Osteoblast (primary cell): ENCODE measurements around the gene GAPDHS. TPM values are rescaled to one million over a fixed set of nuclear protein-coding genes. Genes with fewer than 3 reads are reported as not detected.

Experiments
- DNase-seq: peaks from one replicate; pipeline ENCODE4 v3.0.0; 2011; ENCODE audit warnings: low spot score, mixed read lengths; ENCODE audit not compliant: insufficient read length; ENCODE audit errors: missing footprints
- H2AFZ ChIP-seq: 2 replicates; pipeline ENCODE4 v1.6.0; 2011; ENCODE audit warnings: mild to moderate bottlenecking, low read length
- H3K27ac ChIP-seq: 2 replicates; pipeline ENCODE4 v1.5.1; 2011; ENCODE audit warnings: mild to moderate bottlenecking, low read depth, low read length, moderate library complexity
- H3K27me3 ChIP-seq: 2 replicates; pipeline ENCODE4 v1.6.0; 2012; ENCODE audit warnings: mild to moderate bottlenecking, control low read depth, inconsistent platforms, low read length, moderate library complexity; ENCODE audit not compliant: insufficient read depth
- H3K36me3 ChIP-seq: 2 replicates; pipeline ENCODE4 v1.5.1; 2011; ENCODE audit warnings: mild to moderate bottlenecking, low read length, control low read depth, moderate library complexity; ENCODE audit not compliant: insufficient read depth
- H3K4me1 ChIP-seq: 2 replicates; pipeline ENCODE4 v1.5.1; 2011; ENCODE audit warnings: mild to moderate bottlenecking, low read length, control low read depth, moderate library complexity; ENCODE audit not compliant: insufficient read depth
- H3K4me2 ChIP-seq: 2 replicates; pipeline ENCODE4 v1.6.0; 2011; ENCODE audit warnings: mild to moderate bottlenecking, low read length; ENCODE audit not compliant: insufficient read depth
- H3K4me3 ChIP-seq: fragments of 200-600 bp; sonication (generic); 3 replicates; pipeline ENCODE4 v1.5.1; 2012; ENCODE audit warnings: mild to moderate bottlenecking, low read length, inconsistent platforms; ENCODE audit not compliant: insufficient read depth
- H3K79me2 ChIP-seq: 2 replicates; pipeline ENCODE4 v1.6.0; 2012; ENCODE audit warnings: mild to moderate bottlenecking, low read length, control low read depth, inconsistent platforms; ENCODE audit not compliant: insufficient read depth
- H3K9me3 ChIP-seq: 2 replicates; pipeline ENCODE4 v1.5.1; 2011; ENCODE audit warnings: low read depth, low read length, control low read depth
- H4K20me1 ChIP-seq: 2 replicates; pipeline ENCODE4 v1.6.0; 2012; ENCODE audit warnings: mild to moderate bottlenecking, low read length, control low read depth; ENCODE audit not compliant: insufficient read depth
- CTCF ChIP-seq: IDR thresholded peaks from 2 replicates; pipeline ENCODE4 v1.5.1; 2011; ENCODE audit warnings: mild to moderate bottlenecking, low read depth, low read length, moderate library complexity; ENCODE audit errors: extremely low read depth
- total RNA-seq: library from RNA; depleted of rRNA; stranded (reverse); fragments of >200 nt; gene quantifications from 2 replicates; pipeline ENCODE4 v1.2.3, GENCODE V29; 2012

The GAPDHS gene
- total RNA-seq, 1 donor, result not detected

- Histone ChIP-seq H3K27ac (no peak overlapping the region), H3K27me3 (peaks cover 4% of the 10 kb centered on the region), H3K36me3 (no peaks in the 10 kb centered on the region), H3K9me3 (no peaks in the 10 kb centered on the region), H2AFZ (no peak overlapping the region), H3K4me2 (no peak overlapping the region), H3K4me3 (no peak overlapping the region), H3K4me1 (no peaks in the 10 kb centered on the region), H4K20me1 (peaks cover 3% of the 10 kb centered on the region), H3K79me2 (no peaks in the 10 kb centered on the region)
- peak; percentile 62 for DNase-seq
- no peak for TF ChIP-seq CTCF
Measured at GRCh38 chr19:35552534-35553384, 19.5 kb downstream of the GAPDHS start.

GRCh38 chr19:35553385-35554000 lies 20.2 kb downstream of the GAPDHS start:
- no peaks in the 10 kb centered on the region for H3K9me3 ChIP-seq
- no peaks in the 10 kb centered on the region for H3K79me2 ChIP-seq
- no peak overlapping the region for H3K27ac ChIP-seq
- H3K36me3 ChIP-seq, result no peaks in the 10 kb centered on the region
- no peak overlapping the region for H3K4me3 ChIP-seq
- H3K27me3 ChIP-seq, result peaks cover 10% of the 10 kb centered on the region
- TF ChIP-seq CTCF, result no peak
- H2AFZ ChIP-seq, result no peak overlapping the region
- no peaks in the 10 kb centered on the region for H3K4me1 ChIP-seq
- H4K20me1 ChIP-seq, result peaks cover 3% of the 10 kb centered on the region
- H3K4me2 ChIP-seq, result no peak overlapping the region
- peak; percentile 68 for DNase-seq

- peaks cover 3% of the 10 kb centered on the region for H4K20me1 ChIP-seq
- H3K36me3 ChIP-seq, result no peaks in the 10 kb centered on the region
- no peaks in the 10 kb centered on the region for H3K79me2 ChIP-seq
- TF ChIP-seq CTCF, result no peak
- no peak overlapping the region for H3K27ac ChIP-seq
- H3K4me3 ChIP-seq, result no peak overlapping the region
- H2AFZ ChIP-seq, result no peak overlapping the region
- no peaks in the 10 kb centered on the region for H3K9me3 ChIP-seq
- H3K27me3 ChIP-seq, result peaks cover 15% of the 10 kb centered on the region
- DNase-seq, result peak; percentile 77
- no peaks in the 10 kb centered on the region for H3K4me1 ChIP-seq
- no peak overlapping the region for H3K4me2 ChIP-seq
Measured at GRCh38 chr19:35554076-35554475, 20.8 kb downstream of the GAPDHS start.

- Histone ChIP-seq H3K4me2 (no peak overlapping the region), H3K27ac (no peak overlapping the region), H3K36me3 (no peaks in the 10 kb centered on the region), H3K27me3 (peaks cover 15% of the 10 kb centered on the region), H3K4me3 (no peak overlapping the region), H3K79me2 (no peaks in the 10 kb centered on the region), H3K9me3 (no peaks in the 10 kb centered on the region), H3K4me1 (no peaks in the 10 kb centered on the region), H4K20me1 (no peaks in the 10 kb centered on the region), H2AFZ (no peak overlapping the region)
- peak; percentile 83 for DNase-seq
- TF ChIP-seq CTCF, result peak; percentile 28
Measured at GRCh38 chr19:35555301-35556005, 22.2 kb downstream of the GAPDHS start.
